CD4-positive, alpha-beta T cell treated with Interleukin-15 for 1 hour (primary cell): ENCODE results near the gene ZFR2.
A peak's percentile ranks its signal among the peaks of the same experiment; 100 is the strongest.
"Not testable (repeated sequence)": the region's sequence is repeated elsewhere in the genome, so short reads cannot be mapped to it uniquely, and the experiment has no call there.

Experiments used
- DNase-seq: peaks from one replicate; pipeline ENCODE4 v3.0.0-alpha.2; 2020

ZFR2 gene

GRCh38 chr19:3836887-3837286, 32.0 kb downstream of the ZFR2 start:
- no peak for DNase-seq

GRCh38 chr19:3835055-3835435, 33.8 kb downstream of the ZFR2 start:
- DNase-seq = no peak

GRCh38 chr19:3834349-3835054, 34.3 kb downstream of the ZFR2 start:
- DNase-seq = no peak

DNA sequence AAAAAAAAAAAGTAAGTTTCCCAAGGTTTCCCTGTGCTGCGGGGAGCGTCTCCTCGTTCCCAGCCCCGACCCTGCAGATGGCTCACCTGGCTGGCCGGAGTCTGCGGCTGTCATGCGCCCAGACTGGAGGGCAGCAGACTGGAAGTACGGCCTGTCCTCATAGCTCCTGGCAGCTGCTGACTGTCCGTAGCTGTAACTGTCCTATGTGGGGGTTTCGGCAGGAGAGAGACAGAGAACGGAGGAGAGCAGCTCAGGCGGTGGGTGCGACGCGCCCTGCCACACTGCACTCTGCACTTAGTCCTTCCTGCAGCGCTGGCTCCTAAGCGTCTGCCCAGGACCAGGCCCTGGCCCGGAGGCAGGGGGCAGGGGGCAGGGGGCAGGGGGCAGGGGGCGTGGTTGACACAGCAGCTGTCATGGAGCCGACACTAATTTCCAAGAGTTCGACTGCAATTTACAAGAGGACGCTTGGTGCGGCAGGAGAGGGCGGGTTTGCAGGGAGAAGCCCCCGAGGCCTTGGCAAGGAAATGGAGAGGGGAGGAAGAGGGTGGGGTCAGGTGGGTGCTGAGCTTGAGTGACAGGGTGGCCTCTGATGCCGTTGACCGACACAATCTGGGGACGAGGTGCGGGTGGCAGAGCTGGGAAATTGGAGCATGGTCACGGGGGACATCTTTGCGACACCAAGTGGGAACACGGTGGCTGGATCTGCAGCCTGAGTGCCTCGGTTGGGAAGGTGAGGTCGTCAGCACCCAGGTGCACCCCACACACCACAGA, 35.1 kb downstream of the ZFR2 start:
- no peak for DNase-seq

DNA sequence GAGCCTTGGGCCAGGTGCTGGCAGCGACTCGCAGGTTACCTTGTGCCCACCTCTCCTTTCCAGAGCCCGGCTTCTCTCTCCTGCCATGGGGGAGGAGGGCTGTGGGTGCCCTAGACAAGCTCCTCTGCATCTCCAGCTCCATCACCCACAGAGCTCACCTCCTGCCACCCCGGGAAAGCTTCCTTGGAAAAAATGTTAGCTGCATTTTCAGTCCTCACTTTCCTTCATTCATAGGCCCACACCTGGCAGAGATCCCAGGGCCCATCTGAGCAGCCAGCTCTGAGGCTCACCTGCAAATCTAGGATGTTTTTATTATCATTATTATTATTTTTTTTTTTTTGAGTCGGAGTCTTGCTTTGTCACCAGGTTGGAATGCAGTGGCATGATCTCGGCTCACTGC, 36.8 kb downstream of the ZFR2 start:
- DNase-seq = no peak

DNA sequence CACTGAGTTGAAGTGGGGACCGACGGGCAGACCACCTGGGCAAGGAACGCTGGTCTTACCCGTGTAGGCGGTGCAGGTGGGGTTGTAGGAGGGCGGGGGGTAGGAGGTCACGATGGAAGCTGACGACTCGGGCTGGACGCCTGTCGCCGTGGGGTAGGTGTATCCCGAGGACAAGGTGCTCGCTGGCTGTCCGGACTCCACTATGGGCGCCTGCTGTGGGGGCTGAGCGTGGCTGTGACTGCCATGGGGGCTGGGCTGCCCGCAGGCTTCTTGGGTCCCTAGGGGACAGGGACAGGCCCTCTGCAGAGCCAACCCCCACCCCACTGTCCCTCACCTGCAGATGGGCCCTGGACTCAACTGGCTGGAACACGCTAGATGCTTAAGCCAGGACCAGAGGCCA, 37.2 kb downstream of the ZFR2 start:
- no peak for DNase-seq

GRCh38 chr19:3830621-3831589, 37.9 kb downstream of the ZFR2 start:
- DNase-seq = no peak

DNA sequence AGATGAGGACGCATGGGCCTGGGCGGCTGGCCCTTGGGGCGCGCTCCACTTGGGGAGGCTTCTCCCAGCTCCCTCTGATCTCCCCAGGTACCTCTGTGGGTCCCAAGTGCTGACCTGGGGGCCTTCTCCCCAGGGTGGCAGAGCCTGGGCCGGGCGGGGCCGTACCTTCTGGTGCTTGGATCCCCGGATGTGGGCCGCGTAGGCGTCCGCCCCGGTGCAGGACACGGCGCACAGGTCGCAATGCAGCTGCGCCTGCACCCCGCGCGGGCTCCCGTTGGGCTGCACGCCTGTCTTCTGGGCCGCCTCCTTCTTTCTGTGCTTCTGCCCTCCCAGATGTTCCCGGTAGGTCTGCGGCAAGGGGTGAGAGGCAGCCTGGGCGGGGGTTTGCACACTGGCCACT, 41.5 kb downstream of the ZFR2 start:
- DNase-seq = no peak

DNA sequence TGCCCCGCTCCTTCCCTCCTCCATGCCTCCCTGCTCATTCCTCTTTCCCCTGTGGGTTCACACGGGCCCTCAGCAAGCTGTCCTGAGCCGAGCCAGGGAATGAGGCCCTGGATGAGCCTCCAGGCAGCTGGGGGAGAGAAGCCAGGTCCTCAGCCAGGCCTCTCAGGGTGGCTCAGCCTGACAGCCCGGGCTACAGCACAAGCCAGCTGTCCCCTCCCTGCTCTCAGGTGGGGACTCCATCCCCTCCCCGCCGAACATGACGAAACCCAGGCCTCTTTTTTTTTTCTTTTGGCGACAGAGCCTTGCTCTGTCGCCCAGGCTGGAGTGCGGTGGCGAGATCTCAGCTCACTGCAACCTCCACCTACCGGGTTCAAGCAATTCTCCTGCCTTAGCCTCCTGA, 42.7 kb downstream of the ZFR2 start:
- no peak for DNase-seq

DNA sequence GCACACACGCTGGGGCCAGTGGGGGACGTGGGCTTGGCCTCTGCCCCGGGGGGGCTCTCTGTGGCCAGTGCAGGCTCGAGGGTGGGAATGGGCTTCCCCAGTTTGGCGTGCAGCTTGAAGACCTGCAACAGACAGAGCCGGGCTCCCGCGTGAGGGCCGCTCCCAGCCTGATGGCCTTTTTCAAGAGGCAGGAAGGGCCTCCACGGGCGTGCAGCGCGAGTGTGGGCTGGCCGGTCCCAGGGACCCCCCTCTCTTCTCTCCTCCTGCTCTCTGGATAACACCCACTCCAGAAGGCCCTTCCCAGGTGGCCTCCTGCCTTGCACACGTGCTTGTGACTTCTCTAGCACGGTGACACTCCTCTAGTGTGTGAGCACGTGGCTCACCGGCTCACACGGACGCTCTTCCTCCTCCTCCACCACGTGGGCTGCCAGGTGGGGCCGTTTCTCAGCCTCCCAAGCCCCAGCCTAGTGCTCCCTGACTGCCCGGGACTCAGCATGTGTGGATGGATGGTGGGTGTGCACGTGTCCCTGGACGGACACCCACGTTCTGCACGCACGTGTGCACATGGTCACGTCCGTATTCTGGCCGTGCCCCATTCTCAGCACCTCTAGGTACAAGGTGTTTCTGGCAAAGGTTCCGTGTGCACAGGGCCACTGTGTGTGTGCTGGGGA, 43.4 kb downstream of the ZFR2 start:
- DNase-seq = no peak

GRCh38 chr19:3823350-3823713, 45.5 kb downstream of the ZFR2 start:
- no peak for DNase-seq

DNA sequence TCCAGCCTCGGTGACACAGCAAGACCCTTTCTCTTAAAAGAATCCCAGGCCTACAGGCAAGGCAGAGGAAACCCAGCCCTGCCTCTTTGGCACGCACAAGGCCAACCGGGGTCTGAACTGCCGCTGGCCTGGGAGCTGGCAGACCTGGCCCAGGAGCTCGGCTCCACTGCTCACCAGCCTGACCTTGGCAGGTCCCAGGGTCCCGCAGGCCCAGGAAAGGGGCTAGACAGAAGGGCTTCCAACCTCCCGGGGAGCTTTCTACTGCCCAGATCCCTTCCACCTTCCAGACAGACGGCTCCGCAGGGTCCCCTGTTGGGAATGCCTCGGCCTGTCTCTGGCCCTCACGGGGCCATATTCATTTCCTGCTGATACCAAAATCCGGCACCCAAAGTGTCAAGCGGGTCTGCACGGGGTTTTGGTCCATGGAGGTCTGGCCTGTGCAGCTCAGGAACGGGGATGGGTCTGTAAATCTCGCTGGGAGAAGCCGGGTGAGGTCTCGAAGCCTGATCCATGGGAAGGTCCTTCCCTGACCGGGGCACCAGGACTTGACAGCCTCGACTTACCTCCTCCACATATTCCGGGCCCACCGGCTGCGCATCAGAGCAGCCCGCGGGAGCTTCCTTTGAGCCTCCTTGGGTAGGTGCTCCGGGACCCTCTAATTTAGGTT, 46.0 kb downstream of the ZFR2 start:
- no peak for DNase-seq

GRCh38 chr19:3821857-3822364, 46.9 kb downstream of the ZFR2 start:
- DNase-seq = peak; percentile 87

DNA sequence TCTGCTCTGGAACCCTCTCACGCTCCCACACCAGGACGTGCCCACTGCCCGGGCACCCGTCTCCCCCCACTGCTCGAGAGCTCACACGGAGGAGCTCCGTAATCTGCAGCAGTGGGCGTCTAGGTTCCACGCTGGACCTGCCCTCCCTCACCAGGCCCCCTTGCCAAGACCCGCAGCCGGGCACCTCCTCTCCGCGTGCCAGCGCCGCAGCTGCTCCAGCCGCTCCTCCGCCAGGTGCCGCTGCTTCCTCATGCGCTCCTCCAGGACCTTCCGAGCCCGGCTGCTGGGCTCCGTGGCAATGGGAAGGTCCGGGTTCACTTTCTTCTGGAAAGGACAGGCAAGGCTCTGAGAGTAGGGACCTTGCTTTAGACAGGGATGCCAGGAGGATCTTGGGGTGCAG, 47.7 kb downstream of the ZFR2 start:
- DNase-seq = no peak

- DNase-seq = no peak
Measured at GRCh38 chr19:3819989-3820388, 48.8 kb downstream of the ZFR2 start.

- no peak for DNase-seq
Measured at GRCh38 chr19:3818918-3819317, 49.9 kb downstream of the ZFR2 start.

GRCh38 chr19:3818466-3818865, 50.4 kb downstream of the ZFR2 start:
- peak; percentile 29 for DNase-seq

- DNase-seq = no peak
Measured at GRCh38 chr19:3817761-3818160, 51.1 kb downstream of the ZFR2 start.

DNA sequence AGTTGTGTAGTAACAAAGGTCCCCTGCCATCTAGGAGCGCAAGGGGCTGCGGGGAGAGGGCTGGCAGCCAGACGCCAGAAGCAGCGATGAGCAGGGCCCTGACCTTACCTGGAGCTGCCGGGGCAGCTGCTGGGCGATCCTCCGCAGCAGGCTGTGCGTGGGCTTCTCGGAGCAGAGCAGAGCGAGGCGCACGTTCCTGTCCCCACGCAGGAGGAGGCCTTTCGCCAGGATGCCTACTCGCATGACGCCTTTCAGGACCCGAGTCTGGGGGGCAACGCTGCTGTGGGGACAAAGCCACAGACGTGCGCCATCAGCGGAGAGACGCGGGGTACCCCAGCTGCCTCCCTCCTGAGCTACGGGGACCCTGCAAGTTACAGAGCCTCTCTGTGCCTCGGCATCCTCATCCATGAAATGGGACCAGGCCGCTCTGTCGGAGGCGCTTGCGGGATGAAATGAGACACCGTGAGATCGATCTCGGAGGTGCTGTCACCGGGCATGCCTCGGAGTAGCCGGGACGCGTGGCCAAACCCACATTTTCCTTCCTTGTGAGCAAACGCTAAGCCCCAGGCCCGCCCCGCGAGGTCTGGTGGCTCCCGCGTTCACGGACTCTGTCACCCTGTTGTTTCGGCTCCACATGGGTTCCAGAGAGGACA, 52.1 kb downstream of the ZFR2 start:
- no peak for DNase-seq

- DNase-seq = not testable (repeated sequence)
Measured at GRCh38 chr19:3816148-3816547, 52.7 kb downstream of the ZFR2 start.

DNA sequence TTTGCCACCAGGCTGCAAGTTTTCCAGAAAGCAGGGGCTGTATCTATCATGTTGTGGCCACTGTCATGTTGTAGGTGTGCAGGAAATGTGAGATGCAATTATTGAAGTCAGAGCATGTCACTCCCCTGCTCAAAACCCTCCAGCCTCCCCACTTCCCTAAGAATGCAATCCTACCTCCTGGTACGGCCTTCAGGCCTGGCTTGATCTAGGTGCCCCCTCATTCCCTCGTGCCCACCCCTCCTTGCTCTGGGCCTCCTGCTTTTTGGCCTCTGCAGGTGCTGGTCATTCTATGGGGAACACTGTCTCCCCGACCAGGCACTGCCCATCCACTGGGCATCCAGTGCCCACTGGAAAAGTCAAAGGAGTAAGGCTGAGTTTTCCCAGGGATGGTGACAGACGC, 54.2 kb downstream of the ZFR2 start:
- DNase-seq = no peak
